Keratinocyte (primary cell): ENCODE measurements around the gene ADAMTS9. TPM values are rescaled to one million over a fixed set of nuclear protein-coding genes. Genes with fewer than 3 reads are reported as not detected.

ENCODE experiments used
- DNase-seq: peaks from one replicate; pipeline ENCODE4 v3.0.0-alpha.2; 2011; ENCODE audit warnings: low read depth, missing footprints, low spot score
- FAIRE-seq: peaks from 2 replicates; lab custom pipeline; 2011; peaks lifted over from hg19 to GRCh38; lab: Jason Lieb, UNC
- H2AFZ ChIP-seq: 2 replicates; pipeline ENCODE4 v1.6.0; 2012; ENCODE audit warnings: low read length, control low read depth, inconsistent platforms; ENCODE audit not compliant: control insufficient read depth
- H3K27ac ChIP-seq: 2 replicates; pipeline ENCODE4 v1.5.1; 2011; ENCODE audit warnings: low read length; ENCODE audit not compliant: control insufficient read depth, insufficient read depth
- H3K27me3 ChIP-seq: 3 replicates; pipeline ENCODE4 v1.6.0; 2011; ENCODE audit warnings: low read length; ENCODE audit not compliant: control insufficient read depth, insufficient read depth; ENCODE audit errors: extremely low read depth
- H3K36me3 ChIP-seq, 2 experiments: 2 replicates in 1 of 2; 3 replicates in 1 of 2; pipeline ENCODE4 v1.5.1; 2011; ENCODE audit warnings: low read length in 2 of 2, mild to moderate bottlenecking in 1 of 2; ENCODE audit not compliant: control insufficient read depth in 2 of 2, insufficient read depth in 2 of 2; ENCODE audit errors: extremely low read depth in 1 of 2
- H3K4me1 ChIP-seq: 3 replicates; pipeline ENCODE4 v1.5.1; 2011; ENCODE audit warnings: low read length; ENCODE audit not compliant: control insufficient read depth, insufficient read depth; ENCODE audit errors: extremely low read depth
- H3K4me2 ChIP-seq: 3 replicates; pipeline ENCODE4 v1.6.0; 2011; ENCODE audit warnings: low read depth, low read length; ENCODE audit not compliant: control insufficient read depth, insufficient read depth; ENCODE audit errors: extremely low read depth
- H3K4me3 ChIP-seq, 3 experiments: fragments of 200-600 bp in 1 of 3; sonication (generic) in 1 of 3; 2 replicates in 2 of 3; 3 replicates in 1 of 3; pipeline ENCODE4 v1.5.1; 2011 to 2016; ENCODE audit warnings: low read length in 3 of 3, mild to moderate bottlenecking in 3 of 3, control low read depth in 2 of 3, inconsistent platforms in 1 of 3, low read depth in 1 of 3, mixed read lengths in 1 of 3, mixed run types in 1 of 3, moderate library complexity in 1 of 3; ENCODE audit not compliant: control insufficient read depth in 2 of 3, insufficient read depth in 2 of 3; ENCODE audit errors: extremely low read depth in 1 of 3
- H3K79me2 ChIP-seq: 2 replicates; pipeline ENCODE4 v1.6.0; 2012; ENCODE audit warnings: low read length; ENCODE audit not compliant: control insufficient read depth, insufficient read depth
- H3K9ac ChIP-seq: 3 replicates; pipeline ENCODE4 v1.6.0; 2011; ENCODE audit warnings: low read length; ENCODE audit not compliant: control insufficient read depth, insufficient read depth; ENCODE audit errors: extremely low read depth
- H3K9me1 ChIP-seq: 3 replicates; pipeline ENCODE4 v1.6.0; 2011; ENCODE audit warnings: low read length; ENCODE audit not compliant: control insufficient read depth, insufficient read depth; ENCODE audit errors: extremely low read depth
- H3K9me3 ChIP-seq: 2 replicates; pipeline ENCODE4 v1.5.1; 2012; ENCODE audit warnings: low read depth, low read length; ENCODE audit not compliant: control insufficient read depth
- H4K20me1 ChIP-seq: 3 replicates; pipeline ENCODE4 v1.6.0; 2011; ENCODE audit warnings: low read length; ENCODE audit not compliant: control insufficient read depth, insufficient read depth; ENCODE audit errors: extremely low read depth
- CTCF ChIP-seq, 3 experiments: IDR thresholded peaks in 1 of 3; conservative IDR thresholded peaks in 1 of 3; optimal IDR thresholded peaks in 1 of 3; 2 replicates in 2 of 3; 3 replicates in 1 of 3; pipeline versions ENCODE3 to v1.5.1; 2011; ENCODE audit warnings: low read length in 3 of 3, mild to moderate bottlenecking in 3 of 3, moderate library complexity in 2 of 3, control low read depth in 1 of 3, inconsistent platforms in 1 of 3; ENCODE audit not compliant: insufficient read depth in 2 of 3; ENCODE audit errors: extremely low read depth in 1 of 3
- EZH2 ChIP-seq: IDR thresholded peaks from one replicate; pipeline ENCODE4 v1.6.1; 2012; ENCODE audit warnings: inconsistent platforms, mild to moderate bottlenecking, low read length, moderate library complexity
- dilution Hi-C: fragments of 300-500 bp; cut with MboI; formaldehyde crosslinking; loops from one replicate; pipeline ENCODE4 v1.7.0; 2020; ENCODE audit warnings: low sequenced_read_pairs; ENCODE audit not compliant: extremely low pct_ligation_motif_present
- polyA plus RNA-seq, 5 experiments: library from polyadenylated mRNA; depleted of rRNA in 3 of 5; stranded (reverse) in 3 of 5; stranded (forward) in 1 of 5; unstranded in 1 of 5; fragments of >200 nt; gene quantifications; 1 replicate in 1 of 5; 2 replicates in 3 of 5; 3 replicates in 1 of 5; pipeline versions ENCODE4 v1.2.1 to v1.2.3, GENCODE V29; 2011 to 2012; ENCODE audit warnings: missing spikeins in 2 of 5, low read depth in 1 of 5, low replicate concordance in 1 of 5

Gene ADAMTS9
- polyA plus RNA-seq, 1 donor (not counting 4 experiments of a cell fraction or from before 2014, with no cell fraction given) = 0.43 TPM

DNA sequence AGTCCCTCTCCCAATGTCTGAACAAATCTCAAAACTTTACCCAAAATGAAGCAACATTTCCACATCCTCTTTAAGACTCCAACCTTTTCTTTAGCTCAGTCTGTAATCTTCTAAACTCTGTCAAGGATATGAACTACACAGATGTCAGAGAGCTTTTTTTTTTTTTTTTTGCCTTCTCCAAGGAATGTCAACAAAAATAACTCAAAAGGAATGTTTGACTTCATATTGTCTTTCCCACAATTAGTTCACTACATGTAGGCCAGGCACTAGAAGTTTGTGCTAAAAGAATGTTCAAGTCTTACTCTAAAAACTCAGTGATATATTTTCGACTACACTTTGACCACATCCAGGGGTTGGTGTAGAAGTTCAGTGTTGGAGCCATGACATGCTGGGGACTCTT is 37.1 kb downstream of the ADAMTS9 start:
- DNase-seq (no peak), FAIRE-seq (no peak)
- Histone ChIP-seq H3K9ac (no peak overlapping the region), H3K4me1 (no peaks in the 10 kb centered on the region), H3K27ac (no peak overlapping the region), H3K4me2 (no peak overlapping the region), H3K4me3 (no peak overlapping the region), H3K9me3 (no peaks in the 10 kb centered on the region), H3K79me2 (no peaks in the 10 kb centered on the region), H3K9me1 (no peaks in the 10 kb centered on the region), H3K36me3 (no peaks in the 10 kb centered on the region), H4K20me1 (no peaks in the 10 kb centered on the region), H3K27me3 (no peaks in the 10 kb centered on the region), H2AFZ (no peak overlapping the region)
- dilution Hi-C loops = no loop called here
- TF ChIP-seq CTCF (optimal IDR thresholded peaks at IDR 0.05 in 1 of 3, IDR thresholded peaks at IDR 0.05 in 1 of 3, conservative IDR thresholded peaks at IDR 0.05 in 1 of 3; ENCODE audit: extremely low read depth in 1 of 3, insufficient read depth in 2 of 3, low read length in 3 of 3) (no peak), EZH2 (no peak)

- Histone ChIP-seq H3K4me1 (no peaks in the 10 kb centered on the region), H2AFZ (no peak overlapping the region), H3K4me2 (no peak overlapping the region), H3K9me1 (no peaks in the 10 kb centered on the region), H3K27me3 (no peaks in the 10 kb centered on the region), H3K36me3 (no peaks in the 10 kb centered on the region), H3K4me3 (no peak overlapping the region), H3K79me2 (no peaks in the 10 kb centered on the region), H3K9ac (no peak overlapping the region), H3K9me3 (no peaks in the 10 kb centered on the region), H4K20me1 (no peaks in the 10 kb centered on the region), H3K27ac (no peak overlapping the region)
- TF ChIP-seq CTCF (optimal IDR thresholded peaks at IDR 0.05 in 1 of 3, IDR thresholded peaks at IDR 0.05 in 1 of 3, conservative IDR thresholded peaks at IDR 0.05 in 1 of 3; ENCODE audit: extremely low read depth in 1 of 3, insufficient read depth in 2 of 3, low read length in 3 of 3) = no peak
- FAIRE-seq (no peak), DNase-seq (no peak)
- dilution Hi-C loops = no loop called here
Observed at GRCh38 chr3:64650096-64650622, 37.6 kb downstream of the ADAMTS9 start.
